GM18867 (cell line): Measurements from ENCODE around the gene TSHZ3.

ENCODE experiments used
- ATAC-seq: cut with Tn5 transposase; IDR thresholded peaks from one replicate; pipeline ENCODE4 v1.9.1; 2021; ENCODE audit warnings: mild to moderate bottlenecking, moderate library complexity; ENCODE audit not compliant: unreplicated experiment

The TSHZ3 gene

GRCh38 chr19:31355665-31356289 is 6.5 kb upstream of the TSHZ3 start:
- no peak for ATAC-seq

GRCh38 chr19:31354799-31355664 is 5.8 kb upstream of the TSHZ3 start:
- ATAC-seq, result no peak

GRCh38 chr19:31354316-31354715 is 5.1 kb upstream of the TSHZ3 start:
- ATAC-seq, result no peak

GRCh38 chr19:31353833-31354232 is 4.6 kb upstream of the TSHZ3 start:
- ATAC-seq, result no peak

- ATAC-seq, result no peak
Observed at GRCh38 chr19:31352782-31353651, 3.8 kb upstream of the TSHZ3 start.

- no peak for ATAC-seq
Observed at GRCh38 chr19:31352296-31352781, 3.1 kb upstream of the TSHZ3 start.

- ATAC-seq, result no peak
Observed at GRCh38 chr19:31351855-31352195, 2.6 kb upstream of the TSHZ3 start.

- ATAC-seq, result no peak
Observed at GRCh38 chr19:31351056-31351854, 2.0 kb upstream of the TSHZ3 start.

GRCh38 chr19:31350693-31351055 is 1.4 kb upstream of the TSHZ3 start:
- ATAC-seq, result no peak

- ATAC-seq, result no peak
Observed at GRCh38 chr19:31350033-31350692, 927 bp upstream of the TSHZ3 start.

- no peak for ATAC-seq
Observed at GRCh38 chr19:31348481-31349159, 616 bp downstream of the TSHZ3 start.

GRCh38 chr19:31347828-31348392 is 1.3 kb downstream of the TSHZ3 start:
- ATAC-seq, result no peak

GRCh38 chr19:31347354-31347753 is 1.9 kb downstream of the TSHZ3 start:
- no peak for ATAC-seq

GRCh38 chr19:31346184-31347059 is 2.8 kb downstream of the TSHZ3 start:
- no peak for ATAC-seq

- ATAC-seq, result no peak
Observed at GRCh38 chr19:31344403-31344802, 4.8 kb downstream of the TSHZ3 start.

GRCh38 chr19:31342926-31343325 is 6.3 kb downstream of the TSHZ3 start:
- ATAC-seq, result no peak

- no peak for ATAC-seq
Observed at GRCh38 chr19:31340042-31341025, 8.9 kb downstream of the TSHZ3 start.
